SJSA1 (cell line): ENCODE measurements around the gene SLC25A23. TPM values are rescaled to one million over a fixed set of nuclear protein-coding genes. Genes with fewer than 3 reads are reported as not detected.

ENCODE experiments used
- DNase-seq, 2 experiments: peaks; one replicate each; pipeline ENCODE4 v3.0.0-alpha.2; 2015 to 2020; ENCODE audit warnings: low spot score in 2 of 2, low read depth in 1 of 2
- H3K27ac ChIP-seq: fragments of 250-450 bp; sonication (Bioruptor Pico); 2 replicates; pipeline ENCODE4 v1.5.1; 2020; ENCODE audit warnings: mild to moderate bottlenecking, moderate library complexity
- H3K27me3 ChIP-seq: fragments of 250-450 bp; sonication (Bioruptor Pico); replicated peaks from 2 replicates; pipeline ENCODE4 v1.5.1; 2020; ENCODE audit warnings: mild to moderate bottlenecking, moderate library complexity
- H3K36me3 ChIP-seq: fragments of 250-450 bp; sonication (Bioruptor Pico); 2 replicates; pipeline ENCODE4 v1.5.1; 2020; ENCODE audit warnings: mild to moderate bottlenecking
- H3K4me1 ChIP-seq: fragments of 250-450 bp; sonication (Bioruptor Pico); replicated peaks from 2 replicates; pipeline ENCODE4 v1.6.1; 2021; ENCODE audit warnings: mild to moderate bottlenecking
- H3K4me3 ChIP-seq: fragments of 250-450 bp; sonication (Bioruptor Pico); 2 replicates; pipeline ENCODE4 v1.5.1; 2020; ENCODE audit warnings: mild to moderate bottlenecking
- H3K9me3 ChIP-seq: fragments of 250-450 bp; sonication (Bioruptor Pico); replicated peaks from 2 replicates; pipeline ENCODE4 v1.5.1; 2020; ENCODE audit warnings: mild to moderate bottlenecking
- total RNA-seq: library from RNA; depleted of rRNA; stranded (reverse); fragments of >200 nt; shearing (Covaris generic); gene quantifications from 2 replicates; pipeline ENCODE4 v1.2.3, GENCODE V29; 2014

The SLC25A23 gene
- total RNA-seq, 1 experiment from 2014 or later, result 5.0 TPM

- Histone ChIP-seq H3K4me1 (peaks cover 14% of the 10 kb centered on the region), H3K27ac (no peak overlapping the region), H3K36me3 (no peaks in the 10 kb centered on the region), H3K4me3 (no peak overlapping the region), H3K27me3 (peaks cover 10% of the 10 kb centered on the region), H3K9me3 (no peaks in the 10 kb centered on the region)
- no peak for DNase-seq
Measured at GRCh38 chr19:6457958-6458694, 1.5 kb downstream of the SLC25A23 start.

DNA sequence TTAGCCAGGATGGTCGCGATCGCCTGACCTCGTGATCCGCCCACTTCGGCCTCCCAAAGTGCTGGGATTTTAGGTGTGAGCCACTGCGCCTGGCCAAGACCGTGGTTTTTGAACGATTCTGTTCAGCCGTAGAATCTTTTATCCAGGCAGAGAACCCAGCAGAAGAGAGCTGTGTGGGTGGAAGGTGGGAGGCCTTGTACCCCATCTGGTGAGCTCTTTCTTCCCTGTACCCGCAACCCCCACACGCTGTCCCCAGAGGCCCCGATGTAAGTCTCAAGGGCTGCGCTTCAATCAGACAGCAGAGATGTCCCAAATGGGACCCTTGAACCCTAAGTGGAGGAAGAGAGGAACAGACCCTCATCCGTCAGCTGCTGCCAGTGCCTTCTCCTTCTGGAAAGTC is 3.7 kb downstream of the SLC25A23 start:
- Histone ChIP-seq H3K4me3 (no peak overlapping the region), H3K4me1 (peaks cover 14% of the 10 kb centered on the region), H3K27ac (no peak overlapping the region), H3K27me3 (peaks cover 8% of the 10 kb centered on the region; the same call in 1 of the 2 replicates), H3K36me3 (no peaks in the 10 kb centered on the region), H3K9me3 (no peaks in the 10 kb centered on the region)
- no peak for DNase-seq

- no peak overlapping the region for H3K27ac ChIP-seq
- no peak for DNase-seq
- no peaks in the 10 kb centered on the region for H3K4me1 ChIP-seq
Measured at GRCh38 chr19:6453951-6454565, 5.5 kb downstream of the SLC25A23 start.

DNA sequence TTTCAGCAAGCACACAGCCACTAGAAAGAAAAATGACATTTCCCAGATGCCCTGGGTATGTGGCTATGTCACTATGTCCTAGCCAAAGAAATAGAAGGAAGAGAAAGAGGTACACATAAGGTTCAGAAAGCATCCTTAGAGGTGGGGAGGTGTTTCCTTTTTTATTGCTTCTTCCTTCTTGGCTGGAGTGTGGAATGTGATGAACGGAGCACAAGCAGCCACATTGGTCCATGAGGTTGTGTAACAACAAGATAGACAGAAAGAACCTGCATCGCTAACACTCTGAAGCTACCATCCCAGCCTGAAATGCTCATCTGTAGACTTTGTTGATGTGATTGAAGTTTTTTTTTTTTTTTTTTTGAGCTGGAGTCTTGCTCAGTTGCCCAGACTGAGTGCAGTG is 6.7 kb downstream of the SLC25A23 start:
- DNase-seq, result no peak
- no peaks in the 10 kb centered on the region for H3K36me3 ChIP-seq

More at GRCh38 chr19:6453951-6454565, 5.5 kb downstream of the SLC25A23 start:
- Histone ChIP-seq H3K4me3 (no peak overlapping the region), H3K27me3 (peaks cover 3% of the 10 kb centered on the region; the same call in 1 of the 2 replicates), H3K9me3 (no peaks in the 10 kb centered on the region), H3K36me3 (no peaks in the 10 kb centered on the region)

DNA sequence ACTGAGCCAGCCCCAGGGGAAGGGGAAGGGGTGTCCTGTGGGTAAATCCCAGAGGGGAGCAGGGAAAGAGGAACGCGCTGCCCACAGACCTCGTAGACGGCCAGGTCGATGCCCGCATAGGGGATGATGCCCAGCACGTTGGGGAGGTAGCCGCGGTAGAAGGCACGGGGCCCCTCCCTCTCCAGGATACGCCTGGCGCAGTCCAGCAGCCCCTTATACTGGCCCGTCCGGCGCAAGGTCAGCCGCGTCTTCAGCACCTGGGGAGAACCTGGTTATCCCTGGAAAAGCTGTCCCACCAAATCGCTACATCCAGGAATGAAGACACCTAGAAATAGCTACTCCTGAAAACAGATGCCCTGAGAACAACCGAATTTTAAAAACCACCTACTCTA is 7.4 kb downstream of the SLC25A23 start:
- Histone ChIP-seq H3K4me1 (no peaks in the 10 kb centered on the region), H3K27me3 (no peaks in the 10 kb centered on the region), H3K27ac (no peak overlapping the region), H3K36me3 (no peaks in the 10 kb centered on the region), H3K4me3 (no peak overlapping the region), H3K9me3 (no peaks in the 10 kb centered on the region)
- DNase-seq, result no peak

More for the DNA sequence above, 6.7 kb downstream of the SLC25A23 start:
- H3K27ac ChIP-seq, result no peak overlapping the region
- no peak overlapping the region for H3K4me3 ChIP-seq
- H3K9me3 ChIP-seq, result no peaks in the 10 kb centered on the region
- no peaks in the 10 kb centered on the region for H3K4me1 ChIP-seq
- H3K27me3 ChIP-seq, result no peaks in the 10 kb centered on the region

- Histone ChIP-seq H3K27ac (no peak overlapping the region), H3K27me3 (no peaks in the 10 kb centered on the region), H3K4me3 (no peak overlapping the region), H3K36me3 (no peaks in the 10 kb centered on the region), H3K9me3 (no peaks in the 10 kb centered on the region), H3K4me1 (no peaks in the 10 kb centered on the region)
- DNase-seq, result no peak
Measured at GRCh38 chr19:6451583-6452222, 7.9 kb downstream of the SLC25A23 start.

DNA sequence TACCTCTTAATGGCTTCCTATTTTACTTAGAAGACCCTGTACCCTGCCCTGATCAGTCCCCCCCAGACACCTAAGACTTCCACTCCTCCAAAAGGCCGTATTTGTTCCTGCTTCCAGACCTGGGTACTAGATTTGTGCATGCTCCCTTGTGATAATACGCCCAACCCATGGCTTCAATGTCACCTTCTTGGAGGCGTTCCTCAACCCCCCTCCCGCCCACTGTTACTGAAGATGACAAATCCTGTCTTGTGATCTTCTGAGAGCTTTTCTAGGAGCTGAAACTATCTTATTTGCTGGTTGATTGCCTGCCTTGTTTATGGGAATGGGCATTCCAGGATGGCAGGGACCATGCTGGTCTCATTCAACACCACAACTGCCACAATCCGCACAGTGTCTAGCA is 9.4 kb downstream of the SLC25A23 start:
- H3K4me3 ChIP-seq, result no peak overlapping the region

GRCh38 chr19:6448045-6448444 is 11.5 kb downstream of the SLC25A23 start:
- Histone ChIP-seq H3K4me1 (no peaks in the 10 kb centered on the region), H3K4me3 (no peak overlapping the region), H3K27me3 (no peaks in the 10 kb centered on the region), H3K27ac (no peak overlapping the region), H3K9me3 (no peaks in the 10 kb centered on the region), H3K36me3 (no peaks in the 10 kb centered on the region)
- no peak for DNase-seq

More for the DNA sequence above, 9.4 kb downstream of the SLC25A23 start:
- Histone ChIP-seq H3K36me3 (no peaks in the 10 kb centered on the region), H3K9me3 (no peaks in the 10 kb centered on the region), H3K27ac (no peak overlapping the region), H3K4me1 (no peaks in the 10 kb centered on the region), H3K27me3 (no peaks in the 10 kb centered on the region)
- DNase-seq, result no peak

GRCh38 chr19:6446452-6446851 is 13.1 kb downstream of the SLC25A23 start:
- no peaks in the 10 kb centered on the region for H3K9me3 ChIP-seq
- no peak for DNase-seq
- no peak overlapping the region for H3K27ac ChIP-seq
- no peaks in the 10 kb centered on the region for H3K4me1 ChIP-seq
- H3K4me3 ChIP-seq, result no peak overlapping the region
- no peaks in the 10 kb centered on the region for H3K27me3 ChIP-seq
- H3K36me3 ChIP-seq, result no peaks in the 10 kb centered on the region

DNA sequence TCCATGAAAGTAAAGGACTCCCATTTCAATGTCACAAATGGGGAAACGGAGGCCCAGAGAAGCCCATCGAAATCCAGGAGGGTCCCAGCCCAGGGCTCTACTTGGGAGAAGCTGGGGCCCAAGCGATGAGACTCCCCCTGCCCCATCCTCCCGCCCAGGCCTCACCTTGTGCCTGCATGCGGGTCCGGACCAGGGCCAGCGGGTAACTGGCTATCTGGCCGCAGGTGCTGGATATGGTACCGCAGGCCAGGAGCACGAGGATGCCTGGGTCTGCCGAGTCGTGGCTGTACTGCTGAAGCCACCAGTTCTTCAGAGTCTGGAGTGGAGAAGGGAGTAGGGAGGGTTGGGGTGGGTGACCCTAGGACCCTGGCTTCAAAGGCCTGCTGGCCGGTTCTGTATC is 15.6 kb downstream of the SLC25A23 start:
- no peaks in the 10 kb centered on the region for H3K4me1 ChIP-seq
- H3K27me3 ChIP-seq, result no peaks in the 10 kb centered on the region
- H3K36me3 ChIP-seq, result no peaks in the 10 kb centered on the region
- DNase-seq, result no peak
- H3K9me3 ChIP-seq, result no peaks in the 10 kb centered on the region
- H3K27ac ChIP-seq, result no peak overlapping the region
- H3K4me3 ChIP-seq, result no peak overlapping the region

GRCh38 chr19:6442087-6442688 is 17.4 kb downstream of the SLC25A23 start:
- Histone ChIP-seq H3K27ac (no peak overlapping the region), H3K27me3 (no peaks in the 10 kb centered on the region), H3K36me3 (no peaks in the 10 kb centered on the region), H3K9me3 (no peaks in the 10 kb centered on the region), H3K4me3 (no peak overlapping the region), H3K4me1 (no peaks in the 10 kb centered on the region)
- DNase-seq, result no peak

DNA sequence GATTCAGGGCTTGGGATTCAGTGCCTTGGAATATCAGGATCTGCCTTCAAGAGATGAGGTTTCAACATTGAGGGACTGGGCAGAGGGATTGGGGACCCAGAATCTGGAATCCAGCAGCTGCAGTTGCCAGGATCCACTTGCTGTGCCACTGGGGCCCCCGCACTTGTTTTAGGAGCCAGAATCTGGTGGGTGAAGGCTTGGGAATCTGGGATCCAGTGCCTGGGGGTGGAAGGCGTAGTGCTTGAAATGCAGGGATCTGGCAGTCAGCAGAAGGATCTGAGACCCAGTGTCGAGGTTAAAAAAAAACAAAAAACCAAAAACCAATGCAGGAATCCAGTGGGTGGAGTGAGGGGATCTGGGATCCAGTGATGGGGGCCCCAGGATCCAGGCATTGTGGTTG is 18.7 kb downstream of the SLC25A23 start:
- Histone ChIP-seq H3K4me3 (no peak overlapping the region), H3K4me1 (no peaks in the 10 kb centered on the region), H3K36me3 (no peaks in the 10 kb centered on the region), H3K9me3 (no peaks in the 10 kb centered on the region), H3K27ac (no peak overlapping the region), H3K27me3 (no peaks in the 10 kb centered on the region)
- DNase-seq, result no peak

GRCh38 chr19:6439743-6440142 is 19.8 kb downstream of the SLC25A23 start:
- no peak overlapping the region for H3K27ac ChIP-seq

GRCh38 chr19:6433663-6434062 is 25.9 kb downstream of the SLC25A23 start, which contains the start of gene SLC25A41:
Gene SLC25A41, minus strand, starts transcription at chr19:6433763. Its CDS starts 70 bp downstream, at chr19:6433693.
- Histone ChIP-seq H3K9me3 (no peaks in the 10 kb centered on the region), H3K4me3 (no peak within 1 kb of the TSS), H3K36me3 (no peaks in the 10 kb centered on the region), H3K27me3 (peaks cover 7% of the 10 kb centered on the region), H3K27ac (no peak within 1 kb of the TSS), H3K4me1 (no peaks in the 10 kb centered on the region)
- no peak for DNase-seq

More at GRCh38 chr19:6439743-6440142, 19.8 kb downstream of the SLC25A23 start:
- H3K4me3 ChIP-seq, result no peak overlapping the region
- no peaks in the 10 kb centered on the region for H3K4me1 ChIP-seq
- H3K9me3 ChIP-seq, result no peaks in the 10 kb centered on the region
- no peaks in the 10 kb centered on the region for H3K27me3 ChIP-seq
- no peaks in the 10 kb centered on the region for H3K36me3 ChIP-seq
- no peak for DNase-seq
